Head of caudate nucleus (tissue), 42 donors: ENCODE data around the gene MAD2L1BP.
"Not testable (repeated sequence)": the region's sequence is repeated elsewhere in the genome, so short reads cannot be mapped to it uniquely, and the experiment has no call there.

Source experiments
- DNase-seq, 42 donors: peaks; one replicate each; pipeline versions ENCODE4 v3.0.0 to v3.0.0-alpha.2; 2020 to 2021; ENCODE audit warnings: mixed read lengths in 7 of 42
- intact Hi-C: fragments of 100-400 bp; cut with DNase I; formaldehyde crosslinking; loops from one replicate; pipeline ENCODE4 v1.15.0; 2022

The MAD2L1BP gene

DNA sequence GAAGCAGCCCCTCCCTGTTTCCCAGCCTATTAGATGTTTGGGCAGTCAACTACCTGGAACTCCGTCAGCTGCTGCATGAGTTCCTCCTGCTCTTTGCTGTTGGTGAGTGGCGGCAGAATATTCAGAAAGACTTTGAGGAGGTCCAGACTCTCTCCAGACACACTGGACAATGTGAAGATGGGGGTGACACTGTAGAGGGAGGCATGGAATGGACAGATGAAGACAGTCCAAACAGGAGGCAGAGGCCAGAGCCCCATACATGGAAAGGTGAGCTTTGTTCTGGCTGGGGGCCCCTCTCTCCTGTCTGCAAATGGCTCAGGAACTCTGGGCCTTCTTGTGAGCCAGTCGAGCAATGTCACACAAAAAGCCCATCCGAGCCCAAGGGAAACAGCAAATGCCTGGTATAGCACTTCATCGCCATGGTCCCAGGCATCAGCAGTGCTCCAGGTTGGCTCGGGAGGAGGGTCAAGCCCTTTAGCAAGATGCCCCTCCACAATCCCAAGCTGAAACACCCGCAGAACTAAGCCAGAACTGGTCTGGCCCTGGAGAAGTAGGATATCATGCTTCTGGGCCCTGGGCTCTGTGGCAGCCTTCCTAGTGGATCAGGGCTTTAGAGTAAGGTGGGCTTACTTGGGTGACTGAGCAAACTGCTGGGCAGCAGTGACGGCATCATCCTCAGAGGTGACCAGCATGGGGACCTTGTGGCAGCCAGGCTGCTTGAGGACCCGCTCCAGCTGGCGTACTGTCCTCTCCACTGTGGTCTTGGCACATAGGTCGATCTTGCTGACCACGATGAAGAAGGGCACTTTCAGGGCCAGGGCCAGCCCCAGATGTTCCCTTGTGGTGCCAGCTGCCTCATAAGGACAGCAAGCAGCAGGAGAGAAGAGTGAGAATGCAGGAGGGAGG, 11.5 kb upstream of the MAD2L1BP start:
- intact Hi-C loops: no loop called here
- DNase-seq: peak in 2 of 42 donors; percentile 7 to 25

DNA sequence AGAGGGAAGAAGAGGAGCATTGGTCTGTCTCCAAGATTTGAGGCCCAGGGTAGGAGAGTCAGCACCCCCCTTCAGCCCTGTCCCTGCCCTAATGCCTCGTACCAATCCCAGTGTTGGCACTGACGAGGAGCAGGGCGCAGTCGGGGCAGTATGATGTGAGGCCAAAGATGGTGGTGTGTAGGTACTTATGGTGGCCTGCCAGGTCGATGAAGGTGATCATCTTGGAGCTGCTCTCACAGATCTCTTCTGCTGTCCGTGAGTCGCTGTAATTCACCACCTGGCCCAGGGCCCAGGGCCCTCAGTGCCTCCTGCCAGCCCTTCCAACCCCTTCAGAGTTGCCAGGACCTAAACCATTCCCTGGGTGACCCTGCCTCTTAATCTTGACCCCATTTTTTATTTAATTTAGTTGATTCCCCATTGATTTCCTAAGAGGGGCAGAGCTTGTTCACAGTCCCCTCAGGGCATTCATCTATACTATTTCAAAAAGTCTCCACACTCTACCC, 10.8 kb upstream of the MAD2L1BP start:
- peak in 2 of 42 donors; percentile 10 to 29 for DNase-seq
- intact Hi-C loops: no loop called here

DNA sequence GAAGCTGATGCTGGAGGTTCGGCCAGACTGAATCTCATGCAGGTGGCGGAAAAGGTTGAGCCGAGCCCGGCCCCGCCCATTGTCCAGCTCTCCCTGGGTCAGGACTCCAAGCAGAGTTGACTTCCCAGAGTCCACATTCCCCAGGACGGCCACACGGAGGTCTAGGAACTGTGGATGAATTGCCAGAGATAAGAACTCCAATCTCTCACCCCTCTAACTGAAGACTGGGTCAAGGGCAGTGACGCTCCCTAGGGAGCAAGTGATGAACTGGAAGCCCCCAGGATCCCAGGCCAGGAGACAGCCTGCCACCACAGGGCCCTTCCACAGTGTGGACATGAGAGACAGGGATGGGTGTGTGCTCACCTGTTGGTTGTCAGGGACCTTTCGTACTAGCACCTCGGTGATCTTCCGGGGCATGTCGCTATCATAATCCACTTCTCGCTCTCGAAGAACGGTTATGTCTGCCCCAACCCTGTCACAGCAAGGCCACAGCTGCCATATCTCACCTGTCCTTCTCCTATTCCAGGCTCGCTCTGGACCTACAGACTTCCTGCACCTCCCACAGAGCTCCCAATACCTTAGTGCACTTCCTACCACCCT, 10.1 kb upstream of the MAD2L1BP start:
- peak in 2 of 42 donors; percentile 8 to 32 for DNase-seq
- intact Hi-C loops: no loop called here

DNA sequence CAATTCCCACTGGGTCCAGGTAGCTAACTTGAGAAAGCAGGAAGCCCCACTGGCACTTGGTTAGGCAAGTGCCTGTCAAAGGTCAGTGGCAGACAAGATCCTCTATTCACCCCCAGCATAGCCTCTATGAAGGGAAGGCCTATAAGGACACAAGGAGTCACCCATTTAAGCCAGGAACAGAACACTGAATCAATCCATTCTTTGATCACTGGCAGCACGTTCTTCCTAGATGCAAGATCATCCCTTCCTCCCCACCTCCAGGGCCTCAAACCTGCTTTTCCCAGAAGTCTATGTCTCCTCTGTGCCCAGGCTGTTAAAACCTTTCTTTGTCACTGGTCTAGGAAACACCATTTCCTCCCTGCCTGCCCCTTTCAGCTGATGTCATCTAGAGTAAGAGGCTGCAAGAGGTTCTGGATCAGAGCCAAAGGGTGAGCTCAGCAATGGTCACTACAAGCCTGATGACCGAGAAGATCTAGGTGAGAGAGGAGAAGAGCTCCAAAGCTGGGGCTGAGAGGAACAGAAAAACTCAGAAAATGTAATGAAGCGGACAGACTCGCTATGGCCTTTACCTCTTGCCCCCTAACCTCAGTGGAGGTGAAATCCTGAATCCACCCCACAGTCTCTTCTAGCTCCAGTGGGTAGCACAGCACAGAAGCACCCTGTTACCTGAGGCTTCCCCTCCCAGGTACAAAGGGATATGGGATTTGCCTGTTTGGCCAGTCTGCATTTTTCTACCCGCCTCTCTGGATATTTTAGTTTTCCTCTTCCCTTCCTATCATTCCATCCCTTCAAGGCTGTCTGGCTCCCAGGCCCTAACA, 8.4 kb upstream of the MAD2L1BP start:
- intact Hi-C loops: no loop called here
- DNase-seq: peak in 20 of 42 donors; percentile 28 to 79 (median 42)

- DNase-seq: peak in 28 of 42 donors; percentile 12 to 61 (median 36)
- intact Hi-C loops: no loop called here
Measured at GRCh38 chr6:43628393-43629103, 7.1 kb upstream of the MAD2L1BP start.

DNA sequence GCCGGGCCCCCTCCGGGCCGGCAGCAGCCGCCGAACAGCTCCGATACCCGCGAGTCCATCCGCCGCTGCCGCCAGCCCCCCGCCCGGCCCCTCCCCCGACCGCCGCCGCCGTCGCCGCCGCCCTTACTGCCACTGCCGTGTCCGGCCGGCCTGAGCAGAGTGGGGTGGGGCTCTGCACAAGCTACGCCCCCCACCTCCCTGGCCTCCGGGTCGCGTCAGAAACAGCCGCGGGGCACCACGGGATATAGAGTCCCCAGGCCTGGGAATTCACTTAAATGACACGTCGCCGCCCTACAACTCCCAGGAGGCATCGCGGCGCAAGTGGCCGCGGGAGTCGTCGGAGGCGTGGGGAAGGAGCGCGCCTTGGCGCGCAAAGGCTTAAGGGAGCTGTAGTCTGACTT, 6.5 kb upstream of the MAD2L1BP start, which contains the start of gene GTPBP2:
TSS of gene GTPBP2 (minus strand) at position 161 of the 401 bp plus-strand sequence. CDS start at position 59, 102 bp downstream.
- intact Hi-C loops: no loop called here
- DNase-seq: peak; percentile 99 to 100 (median 100)

DNA sequence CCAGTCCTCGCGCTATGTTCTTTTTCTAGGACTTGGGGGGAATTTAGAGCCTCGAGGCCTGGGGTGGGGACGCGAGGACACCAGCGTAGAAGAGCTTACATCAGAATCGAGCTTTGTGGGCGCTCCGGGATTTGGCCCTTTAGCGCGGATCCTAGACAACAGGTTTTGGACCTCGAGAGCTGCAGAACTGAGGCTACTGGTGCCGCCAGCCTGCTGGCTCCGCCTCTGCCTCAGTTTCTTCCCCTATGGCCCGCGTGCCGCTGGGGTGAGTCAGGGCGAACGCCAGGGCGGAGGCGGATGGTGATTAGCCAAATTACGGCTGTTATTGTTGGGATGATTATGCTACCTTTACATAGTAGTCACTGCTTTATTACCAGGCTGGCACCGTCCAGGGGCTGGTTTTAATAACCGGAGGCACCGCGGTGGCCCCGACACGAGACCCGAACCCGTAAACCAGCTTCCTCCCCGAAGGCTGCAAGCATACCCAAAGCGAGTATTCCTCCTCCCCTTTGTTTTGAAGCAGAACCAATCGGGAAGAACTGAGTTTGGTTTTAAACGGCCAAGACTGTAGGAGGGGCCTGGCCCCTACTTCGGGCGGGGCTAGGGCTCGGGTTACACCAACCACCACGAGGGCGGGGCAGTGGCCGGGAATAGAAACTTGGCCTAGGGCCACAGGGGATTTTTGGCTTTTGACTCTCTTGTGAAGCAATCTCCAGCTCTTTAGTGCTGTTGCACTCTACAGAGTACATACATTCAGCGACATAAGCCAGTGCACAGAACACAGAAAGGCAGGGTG, 5.9 kb upstream of the MAD2L1BP start:
- DNase-seq: peak; percentile 73 to 95 (median 87)
- intact Hi-C loops: no loop called here

- DNase-seq: no peak
- intact Hi-C loops: no loop called here
Measured at GRCh38 chr6:43630980-43631619, 4.5 kb upstream of the MAD2L1BP start.

GRCh38 chr6:43633002-43633401, 2.6 kb upstream of the MAD2L1BP start:
- intact Hi-C loops, DNase-seq: not testable (repeated sequence)

DNA sequence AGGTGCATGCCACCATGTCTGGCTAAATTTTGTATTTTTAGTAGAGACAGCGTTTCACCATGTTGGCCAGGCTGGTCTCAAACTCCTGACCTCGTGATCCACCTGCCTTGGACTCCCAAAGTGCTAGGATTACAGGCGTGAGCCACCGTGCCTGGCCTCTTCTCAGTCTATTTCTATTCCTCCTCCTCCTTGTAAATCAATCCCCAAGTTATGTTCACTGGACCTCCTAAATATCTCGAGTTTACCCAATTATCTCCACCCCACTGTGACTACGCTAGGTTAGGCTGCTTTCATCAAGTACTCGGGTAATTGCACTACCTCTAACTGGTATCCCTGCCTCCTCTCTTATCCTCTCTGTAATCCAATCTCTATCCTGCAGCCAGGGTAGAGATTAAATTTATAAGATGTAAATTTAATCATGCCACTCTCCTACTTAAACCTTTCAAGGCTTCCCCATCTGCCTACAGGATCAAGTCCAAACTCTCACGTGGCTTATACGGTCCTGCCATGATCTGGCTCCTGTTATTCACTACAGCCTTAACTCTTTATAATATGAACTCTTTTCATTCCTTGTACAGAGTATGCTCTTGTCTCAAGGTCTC, 837 bp upstream of the MAD2L1BP start:
- DNase-seq: no peak
- intact Hi-C loops: no loop called here

- DNase-seq: no peak
- intact Hi-C loops: no loop called here
Measured at GRCh38 chr6:43636308-43636659, 644 bp downstream of the MAD2L1BP start.

DNA sequence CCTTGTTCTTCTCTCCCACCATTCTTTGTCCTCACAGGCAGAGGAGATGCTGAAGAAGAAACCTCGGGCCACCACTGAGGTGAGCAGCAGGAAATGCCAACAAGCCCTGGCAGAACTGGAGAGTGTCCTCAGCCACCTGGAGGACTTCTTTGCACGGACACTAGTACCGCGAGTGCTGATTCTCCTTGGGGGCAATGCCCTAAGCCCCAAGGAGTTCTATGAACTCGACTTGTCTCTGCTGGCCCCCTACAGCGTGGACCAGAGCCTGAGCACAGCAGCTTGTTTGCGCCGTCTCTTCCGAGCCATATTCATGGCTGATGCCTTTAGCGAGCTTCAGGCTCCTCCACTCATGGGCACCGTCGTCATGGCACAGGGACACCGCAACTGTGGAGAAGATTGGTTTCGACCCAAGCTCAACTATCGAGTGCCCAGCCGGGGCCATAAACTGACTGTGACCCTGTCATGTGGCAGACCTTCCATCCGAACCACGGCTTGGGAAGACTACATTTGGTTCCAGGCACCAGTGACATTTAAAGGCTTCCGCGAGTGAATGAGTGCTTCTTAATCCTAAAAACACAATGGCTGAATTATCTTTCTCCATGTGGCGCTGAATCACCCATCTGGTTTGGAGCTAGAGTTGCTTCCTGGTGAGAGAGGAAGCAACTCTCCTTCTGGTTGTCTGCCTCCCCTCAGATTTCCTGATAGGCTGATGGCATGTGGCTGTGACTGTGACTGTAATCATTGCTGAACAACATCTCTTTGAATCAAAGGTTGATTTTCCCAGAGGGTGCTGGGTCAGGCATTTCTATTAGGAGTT, 4.6 kb downstream of the MAD2L1BP start:
- intact Hi-C loops: no loop called here
- DNase-seq: no peak

- intact Hi-C loops: no loop called here
- DNase-seq: peak in 14 of 42 donors; percentile 18 to 61 (median 30)
Measured at GRCh38 chr6:43644940-43645612, 9.4 kb downstream of the MAD2L1BP start, which contains the start of gene RSPH9. TSS of gene RSPH9 (plus strand) at chr6:43645036. CDS start at chr6:43645099, 63 bp downstream.

- intact Hi-C loops: no loop called here
- DNase-seq: no peak
Measured at GRCh38 chr6:43645613-43645964, 9.9 kb downstream of the MAD2L1BP start.

GRCh38 chr6:43647613-43648012, 12.0 kb downstream of the MAD2L1BP start:
- intact Hi-C loops: no loop called here
- DNase-seq: no peak

GRCh38 chr6:43648248-43648647, 12.6 kb downstream of the MAD2L1BP start:
- intact Hi-C loops: no loop called here
- DNase-seq: no peak
